OCI-LY7 (cell line): Measurements from ENCODE around the gene JAM3. TPM values are rescaled to one million over a fixed set of nuclear protein-coding genes. Genes with fewer than 3 reads are reported as not detected.

ENCODE experiments used
- BruUV-seq: library from RNA; stranded (reverse); fragments of 400-500 nt; replicated peaks from 2 replicates; lab custom pipeline; 2021; lab: Mats Ljungman, UMichigan
- CTCF ChIA-PET: fragments of 300-600 bp; sonication (Branson Sonifier 250); formaldehyde crosslinking; loops from one replicate; lab custom pipeline; 2022; ENCODE audit warnings: antibody characterized with exemption; ENCODE audit not compliant: unreplicated experiment; lab: Charles Lee
- POLR2A ChIA-PET: fragments of 300-600 bp; sonication (Branson Sonifier 250); formaldehyde crosslinking; loops from one replicate; lab custom pipeline; 2022; ENCODE audit warnings: antibody characterized with exemption; lab: Charles Lee
- DNase-seq: peaks from one replicate; pipeline ENCODE4 v3.0.0-alpha.2; 2015; ENCODE audit warnings: low spot score
- H2AFZ ChIP-seq: fragments of 200-600 bp; sonication (generic), shearing (Covaris generic); 2 replicates; pipeline ENCODE4 v1.6.1; 2014; ENCODE audit warnings: mild to moderate bottlenecking, antibody characterized with exemption, low read length, moderate library complexity
- H3K27ac ChIP-seq: fragments of 200-600 bp; sonication (generic); 2 replicates; pipeline ENCODE4 v1.5.1; 2014; ENCODE audit warnings: mixed run types, low read depth, mild to moderate bottlenecking, moderate library complexity, low read length, inconsistent platforms; ENCODE audit not compliant: poor library complexity, severe bottlenecking
- H3K36me3 ChIP-seq: fragments of 200-600 bp; sonication (generic); 2 replicates; pipeline ENCODE4 v1.6.1; 2014; ENCODE audit warnings: mild to moderate bottlenecking, antibody characterized with exemption, low read length, moderate library complexity, mixed read lengths; ENCODE audit not compliant: insufficient read depth
- H3K4me1 ChIP-seq: fragments of 200-600 bp; sonication (generic); 2 replicates; pipeline ENCODE4 v1.5.1; 2014; ENCODE audit warnings: mild to moderate bottlenecking, low read length; ENCODE audit not compliant: insufficient read depth, poor library complexity, severe bottlenecking
- H3K4me2 ChIP-seq: fragments of 200-600 bp; sonication (generic); 2 replicates; pipeline ENCODE4 v1.6.1; 2014; ENCODE audit warnings: mild to moderate bottlenecking, low read length
- H3K4me3 ChIP-seq: fragments of 200-600 bp; sonication (generic); 2 replicates; pipeline ENCODE4 v1.5.1; 2014; ENCODE audit warnings: mild to moderate bottlenecking, low read depth, low read length; ENCODE audit not compliant: poor library complexity, severe bottlenecking
- H3K79me2 ChIP-seq: fragments of 200-600 bp; sonication (generic); 2 replicates; pipeline ENCODE4 v1.6.1; 2016; ENCODE audit warnings: low read depth, mild to moderate bottlenecking, low read length, moderate library complexity, mixed read lengths; ENCODE audit not compliant: insufficient read depth
- H3K9me2 ChIP-seq: fragments of 200-600 bp; sonication (generic); 2 replicates; pipeline ENCODE4 v1.6.1; 2016; ENCODE audit warnings: mild to moderate bottlenecking, low read length, mixed read lengths; ENCODE audit not compliant: insufficient read depth
- H3K9me3 ChIP-seq: fragments of 200-600 bp; sonication (generic); 2 replicates; pipeline ENCODE4 v1.6.1; 2014; ENCODE audit warnings: mild to moderate bottlenecking, mixed run types, low read length, mixed read lengths
- H4K20me1 ChIP-seq: fragments of 200-600 bp; sonication (generic); 2 replicates; pipeline ENCODE4 v1.6.1; 2014; ENCODE audit warnings: mild to moderate bottlenecking, antibody characterized with exemption, low read length, moderate library complexity, mixed read lengths; ENCODE audit not compliant: insufficient read depth
- CTCF ChIP-seq: fragments of 200-600 bp; sonication (generic); conservative IDR thresholded peaks from 2 replicates; pipeline ENCODE4 v1.5.1; 2014; ENCODE audit warnings: mild to moderate bottlenecking, antibody characterized with exemption, low read length, moderate library complexity, mixed read lengths
- EZH2phosphoT487 ChIP-seq: fragments of 200-600 bp; sonication (generic); IDR thresholded peaks from 2 replicates; pipeline ENCODE4 v1.6.1; 2018; ENCODE audit warnings: low read depth, borderline replicate concordance, mild to moderate bottlenecking, mixed run types, antibody characterized with exemption, low read length, moderate library complexity, mixed read lengths
- intact Hi-C: fragments of 100-400 bp; cut with micrococcal nuclease; formaldehyde crosslinking; loops from one replicate; pipeline ENCODE4 v1.10.0; 2022; ENCODE audit not compliant: unreplicated experiment
- total RNA-seq, 2 experiments: library from RNA; depleted of rRNA in 1 of 2; stranded (reverse); fragments of >200 nt in 1 of 2; shearing (Covaris generic) in 1 of 2; gene quantifications; 2 replicates each; pipeline ENCODE4 v1.2.3, GENCODE V29; 2014 to 2022

JAM3 gene
- total RNA-seq, 2 experiments from 2014 or later: not detected

GRCh38 chr11:134041349-134041748, 27.5 kb upstream of the JAM3 start:
- no TSS peak for BruUV-seq
- no peaks in the 10 kb centered on the region for H4K20me1 ChIP-seq
- POLR2A ChIA-PET: interaction anchor here (0.6 to 0.7 kb wide), 3 partner anchors 12 to 182 kb away, joined by 3 to 4 read pairs (median 3); no protein-coding TSS in a partner anchor

GRCh38 chr11:134041791-134042696, 26.8 kb upstream of the JAM3 start:
- ChIA-PET POLR2A (interaction anchor here (0.6 kb wide), 1 partner anchor 183 kb away, joined by 4 read pairs; no protein-coding TSS in a partner anchor), CTCF (no interaction called here)
- H3K27ac ChIP-seq: no peak overlapping the region
- DNase-seq: no peak
- H3K79me2 ChIP-seq: no peaks in the 10 kb centered on the region
- no peak overlapping the region for H3K4me2 ChIP-seq
- no peaks in the 10 kb centered on the region for H3K36me3 ChIP-seq
- H2AFZ ChIP-seq: no peak overlapping the region
- H4K20me1 ChIP-seq: no peaks in the 10 kb centered on the region
- TF ChIP-seq CTCF (no peak), EZH2phosphoT487 (no peak)
- intact Hi-C loops: loop anchor here (5.0 kb wide), 1 partner anchor 115 kb away; no protein-coding TSS in a partner anchor
- H3K9me3 ChIP-seq: no peaks in the 10 kb centered on the region
- BruUV-seq: no TSS peak
- no peaks in the 10 kb centered on the region for H3K4me1 ChIP-seq
- H3K4me3 ChIP-seq: no peak overlapping the region
- H3K9me2 ChIP-seq: no peaks in the 10 kb centered on the region

More at GRCh38 chr11:134041349-134041748, 27.5 kb upstream of the JAM3 start:
- no peak overlapping the region for H3K27ac ChIP-seq
- H2AFZ ChIP-seq: no peak overlapping the region
- CTCF ChIA-PET: no interaction called here
- intact Hi-C loops: loop anchor here (5.0 kb wide), 1 partner anchor 114 kb away; no protein-coding TSS in a partner anchor
- no peaks in the 10 kb centered on the region for H3K36me3 ChIP-seq
- no peaks in the 10 kb centered on the region for H3K4me1 ChIP-seq
- no peaks in the 10 kb centered on the region for H3K79me2 ChIP-seq
- no peaks in the 10 kb centered on the region for H3K9me3 ChIP-seq
- no peaks in the 10 kb centered on the region for H3K9me2 ChIP-seq
- no peak overlapping the region for H3K4me2 ChIP-seq
- no peak for DNase-seq
- no peak overlapping the region for H3K4me3 ChIP-seq
- TF ChIP-seq EZH2phosphoT487: no peak
- TF ChIP-seq CTCF: no peak
